HCT116 (cell line): ENCODE results near the gene CA12.

Experiments used
- ELF1 ChIP-seq: IDR thresholded peaks from 2 replicates; pipeline ENCODE4 v1.6.1; 2012; ENCODE audit warnings: low read depth, borderline replicate concordance
- EZH2 ChIP-seq: fragments of 200-600 bp; sonication (generic); IDR thresholded peaks from 2 replicates; pipeline ENCODE4 v1.6.1; 2017; ENCODE audit warnings: antibody characterized with exemption, mixed run types
- TCF7L2 ChIP-seq: IDR thresholded peaks from 2 replicates; pipeline ENCODE4 v1.7.0; 2011; ENCODE audit warnings: borderline replicate concordance, inconsistent platforms; ENCODE audit not compliant: insufficient read depth, insufficient read length; ENCODE audit errors: extremely low read depth
- YY1 ChIP-seq: IDR thresholded peaks from 2 replicates; pipeline ENCODE4 v1.6.1; 2011; ENCODE audit warnings: low read length, low read depth, moderate library complexity, mild to moderate bottlenecking; ENCODE audit not compliant: insufficient replicate concordance; ENCODE audit errors: extremely low read depth
- TF ChIP-seq, protein P1 (sequence below), 3 experiments: fragments of 200-600 bp in 1 of 3; sonication (generic) in 1 of 3; IDR thresholded peaks in 2 of 3; conservative IDR thresholded peaks in 1 of 3; 2 replicates each; pipeline ENCODE4 v1.5.1; 2012 to 2017; ENCODE audit warnings: low read depth in 2 of 3, low read length in 2 of 3, antibody characterized with exemption in 1 of 3, borderline replicate concordance in 1 of 3, control low read depth in 1 of 3, mild to moderate bottlenecking in 1 of 3, mixed read lengths in 1 of 3, mixed run types in 1 of 3, moderate library complexity in 1 of 3; ENCODE audit not compliant: insufficient read depth in 1 of 3

DNA sequence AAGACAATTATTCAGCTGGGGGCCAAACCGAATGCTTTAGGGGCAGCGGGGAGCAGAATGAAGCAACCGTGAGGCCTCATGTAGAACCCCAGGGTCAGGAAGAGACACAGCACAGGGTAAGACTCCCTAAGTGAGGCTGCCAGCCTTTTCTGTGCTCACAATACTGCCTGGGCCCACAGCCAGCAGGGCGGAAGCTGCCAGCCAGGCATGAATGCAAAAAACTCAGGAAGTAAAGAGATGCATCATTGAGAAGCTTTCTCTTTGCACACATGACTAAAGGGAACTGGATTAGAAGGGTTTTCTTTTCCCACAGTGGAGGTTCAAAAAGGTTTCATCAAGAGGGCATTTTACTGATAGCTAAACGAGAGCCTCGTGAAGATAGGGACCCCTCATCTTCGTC lies 33.3 kb downstream of the CA12 start:
- TF ChIP-seq, protein P1, sequence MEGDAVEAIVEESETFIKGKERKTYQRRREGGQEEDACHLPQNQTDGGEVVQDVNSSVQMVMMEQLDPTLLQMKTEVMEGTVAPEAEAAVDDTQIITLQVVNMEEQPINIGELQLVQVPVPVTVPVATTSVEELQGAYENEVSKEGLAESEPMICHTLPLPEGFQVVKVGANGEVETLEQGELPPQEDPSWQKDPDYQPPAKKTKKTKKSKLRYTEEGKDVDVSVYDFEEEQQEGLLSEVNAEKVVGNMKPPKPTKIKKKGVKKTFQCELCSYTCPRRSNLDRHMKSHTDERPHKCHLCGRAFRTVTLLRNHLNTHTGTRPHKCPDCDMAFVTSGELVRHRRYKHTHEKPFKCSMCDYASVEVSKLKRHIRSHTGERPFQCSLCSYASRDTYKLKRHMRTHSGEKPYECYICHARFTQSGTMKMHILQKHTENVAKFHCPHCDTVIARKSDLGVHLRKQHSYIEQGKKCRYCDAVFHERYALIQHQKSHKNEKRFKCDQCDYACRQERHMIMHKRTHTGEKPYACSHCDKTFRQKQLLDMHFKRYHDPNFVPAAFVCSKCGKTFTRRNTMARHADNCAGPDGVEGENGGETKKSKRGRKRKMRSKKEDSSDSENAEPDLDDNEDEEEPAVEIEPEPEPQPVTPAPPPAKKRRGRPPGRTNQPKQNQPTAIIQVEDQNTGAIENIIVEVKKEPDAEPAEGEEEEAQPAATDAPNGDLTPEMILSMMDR (IDR thresholded peaks at IDR 0.05 in 2 of 3, conservative IDR thresholded peaks at IDR 0.05 in 1 of 3; ENCODE audit: borderline replicate concordance in 1 of 3, insufficient read depth in 1 of 3, low read depth in 2 of 3, low read length in 2 of 3) = no peak
- TF ChIP-seq YY1 (no peak), EZH2 (no peak), ELF1 (no peak), TCF7L2 (no peak)
